GM12875 (cell line): ENCODE measurements around the gene GPR27.

Experiments
- H3K4me3 ChIP-seq: one replicate; pipeline ENCODE4 v1.5.1; 2011; ENCODE audit warnings: low read depth, low read length, control low read depth
- TF ChIP-seq, protein P1 (sequence below): IDR thresholded peaks from 2 replicates; pipeline ENCODE4 v1.5.1; 2011; ENCODE audit warnings: low read depth, mild to moderate bottlenecking, control low read depth, inconsistent platforms, low read length, moderate library complexity, borderline replicate concordance; ENCODE audit not compliant: insufficient read depth

Gene GPR27

DNA sequence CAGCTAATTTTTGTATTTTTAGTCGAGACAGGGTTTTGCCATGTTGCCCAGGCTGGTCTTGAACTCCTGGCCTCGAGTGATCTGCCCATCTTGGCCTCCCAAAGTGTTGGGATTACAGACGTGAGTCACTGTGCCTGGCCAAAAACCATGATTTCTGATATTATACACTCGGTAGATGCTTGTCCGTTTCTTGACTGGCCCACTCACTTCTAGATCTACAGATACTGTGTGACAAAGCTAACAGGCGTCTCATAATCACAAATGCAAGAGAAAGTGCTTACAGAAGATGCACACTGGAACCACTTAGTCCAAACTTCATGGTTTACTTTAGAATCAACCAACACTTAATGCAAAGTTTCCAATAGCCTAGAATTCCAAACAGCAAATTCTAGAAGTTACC is 22.9 kb downstream of the GPR27 start:
- TF ChIP-seq, protein P1, sequence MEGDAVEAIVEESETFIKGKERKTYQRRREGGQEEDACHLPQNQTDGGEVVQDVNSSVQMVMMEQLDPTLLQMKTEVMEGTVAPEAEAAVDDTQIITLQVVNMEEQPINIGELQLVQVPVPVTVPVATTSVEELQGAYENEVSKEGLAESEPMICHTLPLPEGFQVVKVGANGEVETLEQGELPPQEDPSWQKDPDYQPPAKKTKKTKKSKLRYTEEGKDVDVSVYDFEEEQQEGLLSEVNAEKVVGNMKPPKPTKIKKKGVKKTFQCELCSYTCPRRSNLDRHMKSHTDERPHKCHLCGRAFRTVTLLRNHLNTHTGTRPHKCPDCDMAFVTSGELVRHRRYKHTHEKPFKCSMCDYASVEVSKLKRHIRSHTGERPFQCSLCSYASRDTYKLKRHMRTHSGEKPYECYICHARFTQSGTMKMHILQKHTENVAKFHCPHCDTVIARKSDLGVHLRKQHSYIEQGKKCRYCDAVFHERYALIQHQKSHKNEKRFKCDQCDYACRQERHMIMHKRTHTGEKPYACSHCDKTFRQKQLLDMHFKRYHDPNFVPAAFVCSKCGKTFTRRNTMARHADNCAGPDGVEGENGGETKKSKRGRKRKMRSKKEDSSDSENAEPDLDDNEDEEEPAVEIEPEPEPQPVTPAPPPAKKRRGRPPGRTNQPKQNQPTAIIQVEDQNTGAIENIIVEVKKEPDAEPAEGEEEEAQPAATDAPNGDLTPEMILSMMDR, result no peak
- H3K4me3 ChIP-seq, result no peak overlapping the region

DNA sequence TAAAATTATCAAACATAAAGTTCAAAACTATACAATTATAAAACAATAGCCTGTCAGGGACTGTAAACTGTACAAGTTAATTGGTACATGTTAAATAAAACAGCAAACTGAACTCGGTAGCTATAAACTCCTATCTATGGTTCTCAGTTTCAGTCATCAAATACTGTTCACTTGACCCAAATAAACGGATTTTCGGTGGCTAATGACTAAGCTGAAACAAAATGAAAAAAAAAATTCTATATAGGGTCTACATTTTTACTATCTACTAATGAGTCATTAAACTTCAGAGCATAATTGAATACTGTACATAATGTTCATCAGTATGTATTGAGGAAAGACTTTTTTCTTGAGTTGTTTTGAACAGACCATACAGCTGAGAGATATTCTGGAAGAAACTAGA is 24.7 kb downstream of the GPR27 start:
- no peak overlapping the region for H3K4me3 ChIP-seq
- TF ChIP-seq, protein P1, result no peak

DNA sequence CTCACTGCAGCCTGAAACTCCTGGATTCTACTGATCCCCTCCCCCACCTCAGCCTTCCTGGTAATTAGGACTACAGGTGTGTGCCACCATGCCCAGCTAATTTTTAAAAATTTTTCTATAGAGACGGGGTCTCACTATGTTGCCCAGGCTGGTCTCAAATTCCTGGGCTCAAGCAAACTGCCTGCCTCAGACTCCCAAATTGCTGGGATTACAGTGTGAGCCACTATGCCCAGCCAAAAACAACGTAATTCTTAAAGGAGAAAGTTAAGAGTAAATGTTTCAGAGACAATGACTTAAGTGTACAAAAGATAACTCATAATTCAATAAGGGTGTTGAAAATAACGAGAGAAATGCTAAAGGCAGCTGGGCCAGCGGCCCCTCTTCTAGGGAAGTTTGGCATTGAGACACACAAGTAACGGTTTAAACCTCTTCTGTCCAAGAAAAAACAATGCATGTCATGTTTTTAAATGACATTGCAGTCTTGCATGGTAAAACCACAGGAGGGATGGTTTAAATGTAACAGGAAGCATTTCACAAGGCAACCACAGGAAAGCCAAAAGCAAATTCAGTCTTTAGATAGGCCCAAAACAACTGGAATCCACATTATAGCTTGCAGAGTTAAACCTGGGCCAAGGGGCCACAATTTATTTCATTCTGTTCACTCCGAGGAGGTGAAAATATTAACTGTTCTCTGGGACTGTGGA is 26.2 kb downstream of the GPR27 start:
- H3K4me3 ChIP-seq, result no peak overlapping the region
- TF ChIP-seq, protein P1, result no peak

DNA sequence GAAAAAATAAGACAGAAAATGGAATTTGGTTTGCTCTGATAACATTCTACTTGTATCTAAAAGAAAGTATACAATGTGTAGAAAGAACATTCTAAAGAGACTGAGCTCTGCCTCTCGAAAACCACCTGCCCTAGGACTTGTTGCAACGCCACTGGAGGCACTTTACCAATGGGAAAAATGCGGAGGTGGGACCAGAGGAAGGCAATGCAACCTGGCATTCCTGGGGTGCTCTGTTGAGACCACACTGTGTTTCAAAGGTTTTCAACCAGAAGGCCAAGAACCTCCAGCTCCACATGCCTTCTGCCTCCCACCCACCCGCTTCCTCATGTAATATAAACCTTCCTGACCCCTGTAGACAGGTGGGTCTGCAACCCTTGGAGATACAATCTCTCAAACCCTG is 26.8 kb downstream of the GPR27 start:
- H3K4me3 ChIP-seq, result no peak overlapping the region
- TF ChIP-seq, protein P1, result no peak

DNA sequence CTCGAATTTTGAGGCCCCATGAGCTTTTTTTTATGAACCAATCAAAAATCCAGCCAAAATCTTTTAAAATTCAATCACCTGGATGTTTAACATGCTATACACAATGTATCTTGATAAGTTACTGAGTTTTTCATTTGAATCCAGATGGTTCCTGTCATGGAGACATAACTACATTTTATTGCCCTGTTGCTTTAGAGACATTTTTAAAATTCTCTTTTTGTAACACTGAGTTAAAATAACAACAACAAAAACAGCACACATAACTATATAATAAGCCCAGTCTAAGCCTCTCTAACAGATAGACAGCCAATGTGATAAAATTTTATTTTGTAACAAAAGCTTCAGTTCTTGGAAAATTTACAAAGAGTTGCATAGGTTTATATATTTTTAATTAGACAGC is 29.5 kb downstream of the GPR27 start:
- TF ChIP-seq, protein P1, result no peak
- no peak overlapping the region for H3K4me3 ChIP-seq

DNA sequence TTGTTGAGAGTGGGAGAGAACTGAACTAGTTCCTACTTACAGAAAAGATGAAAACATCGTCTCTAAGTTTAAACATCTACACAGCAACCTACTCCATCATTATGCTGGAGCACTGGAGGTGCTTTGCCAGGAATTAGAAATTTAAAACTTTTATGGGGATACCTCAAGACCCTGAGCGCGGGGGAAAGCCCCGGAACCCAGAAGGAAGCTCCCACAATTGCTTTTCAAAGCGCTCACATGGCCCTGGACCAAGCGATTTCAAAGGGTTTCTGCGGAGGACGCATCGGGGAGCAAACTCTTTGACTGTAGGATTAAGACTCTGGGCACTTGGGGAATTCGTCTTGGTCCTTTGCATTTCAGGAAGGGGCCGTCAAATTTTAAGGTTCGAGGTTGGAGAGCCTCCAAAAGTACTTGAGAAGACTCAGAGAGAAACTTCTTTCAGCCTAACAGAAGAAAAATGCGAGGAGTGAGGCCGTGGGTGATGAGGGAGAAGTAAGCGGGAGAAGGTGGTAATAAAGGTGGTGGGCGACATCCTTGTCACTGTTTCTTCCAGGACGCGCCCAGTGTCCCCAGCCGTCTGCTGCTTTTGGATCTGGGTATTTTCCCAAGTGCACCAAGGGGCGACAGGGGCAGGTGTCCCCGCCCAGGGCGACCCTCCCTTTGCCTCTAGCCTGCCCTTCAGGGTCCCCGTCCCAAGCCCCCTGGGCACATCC is 30.7 kb downstream of the GPR27 start:
- TF ChIP-seq, protein P1, result no peak
- H3K4me3 ChIP-seq, result no peak overlapping the region

DNA sequence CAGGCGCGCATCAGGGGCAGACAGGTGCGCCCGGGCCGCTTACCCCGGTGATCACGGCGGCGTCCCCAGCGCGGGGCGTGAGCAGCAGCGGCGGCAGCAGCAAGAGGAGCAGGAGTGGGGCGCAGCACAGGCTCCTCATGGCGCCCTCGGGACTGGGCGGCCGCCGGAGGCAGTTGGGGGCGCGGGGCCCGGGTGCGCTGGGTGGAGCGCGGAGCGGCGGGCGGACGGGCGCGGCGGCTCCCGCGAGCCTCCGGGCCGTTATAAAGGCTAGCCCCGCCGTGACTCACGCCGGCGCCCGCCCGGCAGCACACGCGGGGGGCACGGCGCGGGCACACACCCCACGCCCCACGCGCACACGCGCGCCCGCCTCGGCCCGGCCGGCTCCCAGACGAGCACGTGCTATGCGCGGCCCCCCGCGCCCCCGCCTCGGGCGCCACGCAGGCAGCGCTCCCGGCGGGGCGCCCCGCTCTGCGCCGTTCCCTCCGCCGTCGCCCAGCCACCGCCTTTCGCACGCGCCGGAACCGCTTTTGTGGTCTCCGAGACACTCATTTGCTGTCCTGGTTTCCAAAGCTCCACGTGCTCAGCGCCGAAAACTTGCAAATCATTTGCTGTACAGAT is 31.4 kb downstream of the GPR27 start, which contains the start of gene PROK2:
Gene PROK2 (minus strand): TSS at position 235 of the 618 bp plus-strand sequence. CDS start 96 bp downstream, at position 139.
- no peak within 1 kb of the TSS for H3K4me3 ChIP-seq
- TF ChIP-seq, protein P1, result no peak
